Left lung (tissue), 10 donors: ENCODE results near the gene PRKD1. TPM values are rescaled to one million over a fixed set of nuclear protein-coding genes. Genes with fewer than 3 reads are reported as not detected.
A peak's percentile ranks its signal among the peaks of the same experiment; 100 is the strongest.

Source experiments
- ATAC-seq: fragments of 200-7000 bp; cut with Tn5 transposase; one replicate; pipeline ENCODE4 v1.9.1; 2020; ENCODE audit warnings: moderate library complexity
- DNase-seq, 4 donors: peaks; one replicate each; pipeline ENCODE4 v3.0.0-alpha.2; 2013 to 2020
- H3K27ac ChIP-seq, 2 donors: fragments of 200-600 bp; sonication (generic) in 1 of 2; one replicate each; pipeline versions ENCODE4 v1.5.0 to v1.8.0; 2020 to 2021
- H3K27me3 ChIP-seq, 2 donors: fragments of 200-600 bp; sonication (generic) in 1 of 2; one replicate each; pipeline versions ENCODE4 v1.5.0 to v1.8.0; 2020 to 2021
- H3K36me3 ChIP-seq, 2 donors: fragments of 200-600 bp; sonication (generic) in 1 of 2; one replicate each; pipeline versions ENCODE4 v1.5.0 to v1.8.0; 2020 to 2021
- H3K4me1 ChIP-seq, 2 donors: fragments of 200-600 bp; one replicate each; pipeline ENCODE4 v1.8.0; 2021
- H3K4me3 ChIP-seq, 2 donors: fragments of 200-600 bp; sonication (generic) in 1 of 2; one replicate each; pipeline versions ENCODE4 v1.5.0 to v1.8.0; 2020 to 2021; ENCODE audit warnings: mild to moderate bottlenecking in 1 of 2
- H3K9me3 ChIP-seq, 2 donors: fragments of 200-600 bp; sonication (generic) in 1 of 2; one replicate each; pipeline versions ENCODE4 v1.5.0 to v1.8.0; 2020 to 2021
- CTCF ChIP-seq, 2 donors: fragments of 200-600 bp; sonication (generic) in 1 of 2; IDR thresholded peaks; one replicate each; pipeline versions ENCODE4 v1.5.0 to v1.8.0; 2021; ENCODE audit warnings: antibody characterized with exemption in 2 of 2
- intact Hi-C, 2 donors: fragments of 100-400 bp; cut with DNase I; formaldehyde crosslinking; loops; one replicate each; pipeline versions ENCODE4 v1.11.2 to v1.14.2; 2022
- polyA plus RNA-seq, 6 donors: library from polyadenylated mRNA; unstranded; fragments of 120-200 nt; gene quantifications; one replicate each; pipeline ENCODE4 v1.2.1, GENCODE V29; 2013; ENCODE audit not compliant: insufficient read length in 6 of 6
- total RNA-seq, 2 donors: library from RNA; stranded (reverse); fragmentation: NEBNext Ultra II Directional; extraction: Animal tissue kit (Norgen Biotek cat#: 25700); gene quantifications; one replicate each; pipeline ENCODE4 v1.2.1, GENCODE V29; 2021
- donor health status: DM: no; HTN: yes; CAD: no.
- donor health status: DM: no; HTN: no; CAD: no.

Gene PRKD1
- total and polyA plus RNA-seq, 8 donors = 13.6 to 35.1 (median 23.0) TPM

DNA sequence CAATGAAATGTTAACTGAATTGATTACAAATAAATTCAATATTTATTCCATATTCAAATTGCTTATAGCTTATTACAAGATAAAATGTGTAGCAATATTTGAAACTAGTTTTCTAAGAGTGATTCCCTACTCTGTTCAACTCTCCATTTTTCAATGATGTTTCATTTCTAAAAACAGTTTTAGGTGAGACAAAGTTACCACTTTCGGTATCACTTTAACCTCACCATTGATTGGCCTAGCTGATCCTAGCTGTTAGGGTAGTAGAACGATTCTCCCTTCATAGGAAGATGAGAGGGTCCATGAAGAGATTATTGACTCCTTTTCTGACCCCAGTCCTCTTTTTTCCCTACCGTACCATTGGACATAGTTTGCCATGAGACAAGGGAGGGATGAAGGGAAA lies 373.3 kb downstream of the PRKD1 start:
- DNase-seq = no peak
- Histone ChIP-seq H3K27ac (no peak overlapping the region), H3K27me3 (no peaks in the 10 kb centered on the region), H3K4me3 (no peak overlapping the region), H3K9me3 (no peaks in the 10 kb centered on the region), H3K4me1 (no peaks in the 10 kb centered on the region), H3K36me3 (no peaks in the 10 kb centered on the region)
- no peak for TF ChIP-seq CTCF (IDR thresholded peaks at IDR 0.05)
- ATAC-seq = no peak
- intact Hi-C loops = no loop called here

DNA sequence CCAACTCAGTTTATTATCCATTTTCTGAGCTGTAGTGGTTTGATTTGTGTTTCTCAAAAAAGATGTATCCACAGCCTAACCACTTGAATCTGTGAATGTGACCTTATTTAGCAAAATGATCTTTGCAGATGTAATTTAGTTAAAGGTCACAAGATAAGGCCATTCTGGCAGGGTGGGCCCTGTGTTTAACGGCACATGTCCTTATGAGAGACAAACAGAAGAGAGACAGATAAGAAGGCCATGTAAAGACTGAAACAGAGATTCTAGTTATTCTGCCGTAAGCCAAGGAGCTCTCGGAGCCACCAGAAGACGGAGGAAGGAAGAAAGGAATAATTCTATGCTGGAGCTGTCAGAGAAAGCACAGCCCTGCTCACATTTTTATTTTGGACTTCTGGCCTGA lies 374.2 kb downstream of the PRKD1 start:
- intact Hi-C loops = no loop called here
- Histone ChIP-seq H3K36me3 (no peaks in the 10 kb centered on the region), H3K4me3 (no peak overlapping the region), H3K27ac (no peak overlapping the region), H3K4me1 (no peaks in the 10 kb centered on the region), H3K9me3 (no peaks in the 10 kb centered on the region), H3K27me3 (no peaks in the 10 kb centered on the region)
- no peak for TF ChIP-seq CTCF (IDR thresholded peaks at IDR 0.05)
- ATAC-seq = no peak
- no peak for DNase-seq

- H3K27ac ChIP-seq = no peak overlapping the region
- no peaks in the 10 kb centered on the region for H3K4me1 ChIP-seq
- DNase-seq (peak in 2 of 4 donors; percentile 23 to 46), ATAC-seq (peak; percentile 85)
- no peaks in the 10 kb centered on the region for H3K27me3 ChIP-seq
- no peaks in the 10 kb centered on the region for H3K9me3 ChIP-seq
- no peak overlapping the region for H3K4me3 ChIP-seq
- H3K36me3 ChIP-seq = no peaks in the 10 kb centered on the region
- intact Hi-C loops = loop anchor here in 1 of 2 donors (5.0 to 10.0 kb wide), 2 partner anchors 458 to 666 kb away; no protein-coding TSS in a partner anchor
- TF ChIP-seq CTCF (IDR thresholded peaks at IDR 0.05) = peak; percentile 44 to 49
These were observed 378.7 kb downstream of the PRKD1 start for GRCh38 chr14:29548948-29549370.

DNA sequence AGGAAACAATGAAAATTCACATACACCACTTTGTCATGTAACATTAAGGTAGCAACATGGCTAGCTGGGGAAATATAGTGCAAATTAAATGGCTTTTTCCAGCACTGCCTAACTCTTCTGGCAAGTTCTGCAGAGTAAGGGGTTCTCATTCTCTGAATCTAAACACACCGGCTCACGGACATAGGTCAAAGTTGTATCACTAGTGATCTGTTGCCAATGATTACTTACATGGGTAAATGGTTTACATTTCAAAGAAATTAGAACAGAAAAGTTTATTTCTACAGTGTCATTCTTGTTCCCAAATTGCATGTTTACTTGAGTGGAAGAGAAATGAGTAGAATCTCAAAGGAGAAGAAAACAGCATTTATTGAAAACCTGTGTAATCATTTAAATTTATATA lies 381.9 kb downstream of the PRKD1 start:
- Histone ChIP-seq H3K4me3 (no peak overlapping the region), H3K36me3 (no peaks in the 10 kb centered on the region), H3K9me3 (no peaks in the 10 kb centered on the region), H3K27me3 (no peaks in the 10 kb centered on the region), H3K4me1 (no peaks in the 10 kb centered on the region), H3K27ac (no peak overlapping the region)
- intact Hi-C loops = loop anchor here in 1 of 2 donors (5.0 to 10.0 kb wide), 2 partner anchors 462 to 669 kb away; no protein-coding TSS in a partner anchor
- DNase-seq = no peak
- ATAC-seq = no peak
- no peak for TF ChIP-seq CTCF (IDR thresholded peaks at IDR 0.05)

GRCh38 chr14:29536886-29537511 lies 390.6 kb downstream of the PRKD1 start:
- Histone ChIP-seq H3K4me3 (no peak overlapping the region), H3K36me3 (no peaks in the 10 kb centered on the region), H3K9me3 (no peaks in the 10 kb centered on the region), H3K27me3 (no peaks in the 10 kb centered on the region), H3K4me1 (no peaks in the 10 kb centered on the region), H3K27ac (no peak overlapping the region)
- DNase-seq (no peak), ATAC-seq (no peak)
- peak in 1 of 2 donors; percentile 20 for TF ChIP-seq CTCF (IDR thresholded peaks at IDR 0.05)
- intact Hi-C loops = loop anchor here in 1 of 2 donors (10.0 kb wide), 1 partner anchor 782 kb away; no protein-coding TSS in a partner anchor
